ACC112 (cell line): ENCODE data around the gene HLA-DMB.

Source experiments
- H2AFZ ChIP-seq: fragments of 200-600 bp; sonication (generic); one replicate; pipeline ENCODE4 v1.6.0; 2017; ENCODE audit warnings: antibody characterized with exemption, low read length; ENCODE audit not compliant: unreplicated experiment
- H3K27ac ChIP-seq: fragments of 200-600 bp; sonication (generic); 2 replicates; pipeline ENCODE4 v1.5.1; 2014; ENCODE audit warnings: low read depth, mild to moderate bottlenecking, antibody characterized with exemption, low read length, moderate library complexity
- H3K27me3 ChIP-seq: fragments of 200-600 bp; sonication (generic); 2 replicates; pipeline ENCODE4 v1.6.1; 2014; ENCODE audit warnings: mild to moderate bottlenecking, antibody characterized with exemption, low read length, moderate library complexity, mixed read lengths; ENCODE audit not compliant: insufficient read depth
- H3K36me3 ChIP-seq: fragments of 200-600 bp; sonication (generic); 2 replicates; pipeline ENCODE4 v1.6.1; 2016; ENCODE audit warnings: mild to moderate bottlenecking, antibody characterized with exemption, low read length, moderate library complexity, mixed read lengths; ENCODE audit not compliant: insufficient read depth
- H3K4me1 ChIP-seq: fragments of 200-600 bp; sonication (generic); one replicate; pipeline ENCODE4 v1.6.1; 2016; ENCODE audit warnings: low read length, mixed read lengths; ENCODE audit not compliant: insufficient read depth, unreplicated experiment, control insufficient read depth
- H3K4me3 ChIP-seq: fragments of 200-600 bp; sonication (generic); 2 replicates; pipeline ENCODE4 v1.5.1; 2014; ENCODE audit warnings: mild to moderate bottlenecking, low read depth, low read length
- H3K79me2 ChIP-seq: fragments of 200-600 bp; sonication (generic); one replicate; pipeline ENCODE4 v1.6.0; 2016; ENCODE audit warnings: low read length; ENCODE audit not compliant: control insufficient read depth, unreplicated experiment, insufficient read depth

Gene HLA-DMB

DNA sequence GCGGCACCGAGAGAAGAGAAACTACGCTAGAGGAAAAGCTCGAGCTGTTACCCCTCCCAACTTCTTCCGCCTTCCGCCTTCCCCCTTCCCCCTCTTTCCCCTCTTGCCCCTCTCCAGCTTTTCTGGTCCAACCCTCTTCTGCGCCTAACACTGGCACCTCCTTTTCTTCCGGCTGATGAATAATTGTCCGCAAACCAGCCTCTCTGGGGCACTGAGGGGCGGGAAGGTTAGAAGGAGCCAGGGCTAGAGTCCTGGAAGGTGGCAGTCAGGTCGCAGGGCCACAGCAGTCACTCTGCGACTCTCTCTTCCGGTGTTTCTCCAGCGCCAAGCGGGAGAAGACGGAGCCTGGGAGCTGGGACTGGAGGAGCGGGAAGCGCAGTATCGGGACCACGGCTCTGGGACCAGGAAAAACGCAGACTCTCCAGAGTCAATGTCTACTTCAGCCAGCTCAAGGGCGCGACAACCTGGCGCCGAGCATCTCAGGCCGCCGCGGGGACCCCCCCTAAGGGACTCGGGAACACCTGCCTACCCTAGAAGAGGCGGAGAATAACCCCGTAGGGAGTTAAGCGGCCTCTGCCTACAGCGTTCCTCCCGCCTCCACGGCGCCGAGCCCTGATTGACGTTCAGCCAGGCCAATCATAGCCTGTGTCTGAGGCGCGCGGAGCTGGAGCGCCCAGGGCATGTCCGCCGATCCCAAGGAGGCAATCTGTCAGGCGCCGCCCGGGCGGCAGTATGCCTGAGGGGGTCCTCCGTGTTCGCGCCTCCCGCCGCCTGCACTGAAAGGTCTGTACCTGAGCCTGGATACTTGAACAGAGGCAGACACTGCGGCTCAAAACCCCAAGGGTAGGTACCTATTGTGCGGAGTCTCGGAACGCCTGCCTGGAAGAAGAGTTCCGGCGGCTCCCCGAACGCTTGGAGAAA is 46.5 kb downstream of the HLA-DMB start:
- H3K36me3 ChIP-seq = no peaks in the 10 kb centered on the region
- H2AFZ ChIP-seq = peak overlapping the region; percentile 77
- H3K4me3 ChIP-seq = peak overlapping the region; percentile 82
- peaks cover 19% of the 10 kb centered on the region for H3K4me1 ChIP-seq
- H3K27ac ChIP-seq = peak overlapping the region; percentile 23; the same call in 1 of the 2 replicates
- H3K27me3 ChIP-seq = no peaks in the 10 kb centered on the region
- H3K79me2 ChIP-seq = peaks cover 33% of the 10 kb centered on the region

DNA sequence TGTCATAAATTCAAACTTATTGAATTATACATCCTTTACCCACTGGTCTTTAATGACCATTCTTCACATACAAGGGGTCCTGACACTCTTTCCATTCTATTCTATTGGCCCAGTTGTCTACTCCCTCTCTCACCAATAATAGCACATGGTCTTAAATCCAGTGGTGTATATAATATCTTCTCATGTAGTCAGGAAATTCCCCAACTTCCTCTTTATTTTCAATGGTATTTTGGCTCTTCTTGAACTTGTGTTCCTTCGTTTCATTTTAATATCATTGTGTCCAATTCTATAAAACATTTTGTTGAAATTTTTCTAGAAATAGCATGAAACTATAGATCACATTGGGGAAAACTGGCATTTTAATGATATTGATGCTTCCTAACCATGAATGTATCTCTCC is 50.0 kb downstream of the HLA-DMB start:
- peaks cover 30% of the 10 kb centered on the region for H3K4me1 ChIP-seq
- no peaks in the 10 kb centered on the region for H3K36me3 ChIP-seq
- H3K27ac ChIP-seq = no peak overlapping the region
- no peaks in the 10 kb centered on the region for H3K27me3 ChIP-seq
- peaks cover 10% of the 10 kb centered on the region for H3K79me2 ChIP-seq
- H3K4me3 ChIP-seq = no peak overlapping the region
- no peak overlapping the region for H2AFZ ChIP-seq

DNA sequence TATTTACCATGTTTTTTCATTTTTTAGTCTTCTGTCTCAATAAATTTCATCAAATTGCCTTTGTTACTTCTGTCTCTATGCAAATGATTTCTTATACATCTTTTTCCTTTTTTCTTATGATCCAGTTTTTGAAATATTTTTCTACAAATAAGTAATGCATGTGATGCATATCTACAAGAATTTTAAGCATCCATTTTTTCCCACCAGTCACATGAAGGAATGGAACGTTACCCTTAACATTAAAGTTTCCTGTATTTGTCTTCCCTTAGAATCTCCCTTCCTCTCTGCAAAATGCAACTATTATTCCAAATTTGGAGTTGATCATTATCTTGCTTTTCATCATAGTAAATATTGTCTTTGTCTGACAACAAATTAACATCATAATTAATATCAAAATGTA is 51.3 kb downstream of the HLA-DMB start:
- peaks cover 26% of the 10 kb centered on the region for H3K4me1 ChIP-seq
- no peaks in the 10 kb centered on the region for H3K27me3 ChIP-seq
- no peak overlapping the region for H3K27ac ChIP-seq
- H3K36me3 ChIP-seq = no peaks in the 10 kb centered on the region
- H3K79me2 ChIP-seq = no peaks in the 10 kb centered on the region
- no peak overlapping the region for H2AFZ ChIP-seq
- no peak overlapping the region for H3K4me3 ChIP-seq

DNA sequence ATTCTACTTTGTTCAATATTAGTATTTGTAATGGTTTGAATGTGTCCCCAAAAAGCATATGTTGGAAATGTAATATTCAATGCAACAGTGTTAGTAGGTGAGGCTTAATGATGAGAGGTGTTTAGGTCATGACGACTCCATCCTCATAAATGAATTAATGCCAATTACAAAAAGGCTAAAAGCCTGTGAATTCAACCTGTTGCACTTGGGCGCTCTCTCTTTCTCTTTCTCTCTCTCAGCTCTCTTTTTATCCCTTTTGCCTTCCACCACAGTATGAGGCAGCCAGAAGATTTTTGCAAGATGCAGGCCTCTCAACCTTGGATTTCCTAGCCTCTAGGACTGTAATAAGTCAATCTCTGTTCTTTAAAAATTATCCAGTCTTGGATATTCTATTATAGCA is 52.3 kb downstream of the HLA-DMB start:
- Histone ChIP-seq H3K79me2 (no peaks in the 10 kb centered on the region), H3K27me3 (no peaks in the 10 kb centered on the region), H3K4me1 (peaks cover 34% of the 10 kb centered on the region), H3K4me3 (no peak overlapping the region), H2AFZ (no peak overlapping the region), H3K36me3 (no peaks in the 10 kb centered on the region), H3K27ac (no peak overlapping the region)

DNA sequence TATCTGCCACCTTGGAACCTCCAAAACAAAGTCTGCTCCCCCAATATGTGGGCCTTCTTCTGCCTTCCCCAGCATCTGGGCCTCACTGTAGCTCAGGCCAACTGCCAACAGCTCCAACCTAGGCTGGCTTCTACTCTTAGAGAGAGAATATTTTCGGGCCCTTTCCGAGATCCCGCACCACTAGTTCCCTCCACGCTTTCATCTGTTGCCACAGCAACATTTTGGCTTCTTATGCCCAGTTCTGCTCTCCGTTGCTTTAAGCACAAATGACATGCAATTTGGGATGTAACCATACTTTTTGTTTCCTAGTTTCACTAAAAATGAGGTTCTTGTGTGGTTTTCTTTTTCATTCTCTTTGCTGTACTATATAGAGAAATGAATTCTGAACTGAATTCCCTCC is 53.2 kb downstream of the HLA-DMB start:
- Histone ChIP-seq H3K27ac (peak overlapping the region; percentile 40; the same call in 1 of the 2 replicates), H3K4me3 (no peak overlapping the region), H2AFZ (peak overlapping the region; percentile 40), H3K36me3 (no peaks in the 10 kb centered on the region), H3K27me3 (no peaks in the 10 kb centered on the region), H3K4me1 (peaks cover 44% of the 10 kb centered on the region), H3K79me2 (no peaks in the 10 kb centered on the region)

DNA sequence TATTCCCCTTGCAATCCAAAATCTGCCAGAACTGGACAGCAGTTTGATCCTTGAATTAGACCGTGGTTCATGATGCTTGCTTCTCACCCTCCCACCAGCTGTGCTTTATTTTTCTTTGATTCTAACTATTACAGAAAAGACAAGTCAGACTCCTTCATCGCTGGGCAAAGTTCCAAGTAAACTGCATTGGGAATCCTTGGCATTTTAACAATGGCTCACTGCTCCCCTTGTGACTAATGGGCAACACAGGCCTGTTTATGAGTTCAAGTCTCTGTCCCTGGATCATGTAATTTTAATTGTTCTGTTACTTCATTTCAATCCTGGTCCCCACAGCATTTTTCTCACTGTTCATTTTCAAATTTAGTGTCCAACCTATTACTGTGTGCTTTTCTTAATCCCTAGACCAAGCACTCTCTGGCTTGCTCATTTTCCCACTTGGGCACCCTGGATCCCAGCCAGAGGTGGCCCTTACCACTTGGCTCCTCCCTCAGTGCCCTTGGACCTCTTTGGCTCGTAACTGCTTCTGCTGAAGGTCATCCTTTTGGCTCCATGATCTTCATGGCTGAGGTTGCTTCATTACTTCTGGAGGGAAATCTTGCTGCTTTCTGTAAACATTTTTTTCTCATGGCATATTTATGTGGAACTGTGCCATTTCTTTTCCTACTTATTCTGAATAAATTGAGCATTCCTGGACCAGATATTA is 54.0 kb downstream of the HLA-DMB start:
- no peaks in the 10 kb centered on the region for H3K27me3 ChIP-seq
- no peaks in the 10 kb centered on the region for H3K79me2 ChIP-seq
- no peak overlapping the region for H3K4me3 ChIP-seq
- peak overlapping the region; percentile 40 for H3K27ac ChIP-seq
- no peaks in the 10 kb centered on the region for H3K36me3 ChIP-seq
- H2AFZ ChIP-seq = no peak overlapping the region
- peaks cover 50% of the 10 kb centered on the region for H3K4me1 ChIP-seq

DNA sequence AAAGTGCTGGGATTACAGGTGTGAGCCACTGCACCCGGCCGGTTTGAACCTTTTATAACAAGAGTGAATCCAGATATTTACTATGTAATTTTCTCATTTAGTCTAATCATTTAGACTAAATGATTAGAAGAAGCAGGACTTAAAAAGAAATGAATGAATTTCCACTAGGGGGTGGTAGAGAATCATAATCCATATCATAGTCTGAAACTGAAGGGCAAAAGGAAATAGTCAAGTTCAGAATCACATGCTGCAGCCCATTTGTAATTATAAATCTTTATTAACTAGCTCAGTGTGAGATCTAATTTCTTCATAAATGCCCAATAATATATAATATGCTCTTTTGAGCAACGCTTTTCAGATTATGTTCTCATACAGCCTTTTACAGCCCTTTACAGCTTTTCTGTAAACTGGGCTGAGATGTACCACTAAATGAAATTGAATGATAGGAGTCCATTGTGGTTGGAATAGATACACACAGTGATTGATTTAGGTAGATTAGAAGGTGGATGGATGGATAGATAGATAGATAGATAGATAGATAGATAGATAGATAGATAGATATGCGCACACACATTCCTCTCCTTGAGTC is 55.0 kb downstream of the HLA-DMB start:
- H2AFZ ChIP-seq = no peak overlapping the region
- H3K4me3 ChIP-seq = no peak overlapping the region
- H3K36me3 ChIP-seq = no peaks in the 10 kb centered on the region
- H3K4me1 ChIP-seq = peaks cover 51% of the 10 kb centered on the region
- H3K79me2 ChIP-seq = no peaks in the 10 kb centered on the region
- H3K27me3 ChIP-seq = no peaks in the 10 kb centered on the region
- H3K27ac ChIP-seq = no peak overlapping the region
